Femur (tissue), 1 donor: ENCODE data around the gene H2AZ2.
A peak's percentile ranks its signal among the peaks of the same experiment; 100 is the strongest.
"Not testable (repeated sequence)": the region's sequence is repeated elsewhere in the genome, so short reads cannot be mapped to it uniquely, and the experiment has no call there.

Source experiments
- DNase-seq: peaks from one replicate; pipeline ENCODE4 v3.0.0-alpha.2; 2017

The H2AZ2 gene

GRCh38 chr7:44870336-44870735 is 22.4 kb upstream of the H2AZ2 start:
- DNase-seq, result not testable (repeated sequence)

DNA sequence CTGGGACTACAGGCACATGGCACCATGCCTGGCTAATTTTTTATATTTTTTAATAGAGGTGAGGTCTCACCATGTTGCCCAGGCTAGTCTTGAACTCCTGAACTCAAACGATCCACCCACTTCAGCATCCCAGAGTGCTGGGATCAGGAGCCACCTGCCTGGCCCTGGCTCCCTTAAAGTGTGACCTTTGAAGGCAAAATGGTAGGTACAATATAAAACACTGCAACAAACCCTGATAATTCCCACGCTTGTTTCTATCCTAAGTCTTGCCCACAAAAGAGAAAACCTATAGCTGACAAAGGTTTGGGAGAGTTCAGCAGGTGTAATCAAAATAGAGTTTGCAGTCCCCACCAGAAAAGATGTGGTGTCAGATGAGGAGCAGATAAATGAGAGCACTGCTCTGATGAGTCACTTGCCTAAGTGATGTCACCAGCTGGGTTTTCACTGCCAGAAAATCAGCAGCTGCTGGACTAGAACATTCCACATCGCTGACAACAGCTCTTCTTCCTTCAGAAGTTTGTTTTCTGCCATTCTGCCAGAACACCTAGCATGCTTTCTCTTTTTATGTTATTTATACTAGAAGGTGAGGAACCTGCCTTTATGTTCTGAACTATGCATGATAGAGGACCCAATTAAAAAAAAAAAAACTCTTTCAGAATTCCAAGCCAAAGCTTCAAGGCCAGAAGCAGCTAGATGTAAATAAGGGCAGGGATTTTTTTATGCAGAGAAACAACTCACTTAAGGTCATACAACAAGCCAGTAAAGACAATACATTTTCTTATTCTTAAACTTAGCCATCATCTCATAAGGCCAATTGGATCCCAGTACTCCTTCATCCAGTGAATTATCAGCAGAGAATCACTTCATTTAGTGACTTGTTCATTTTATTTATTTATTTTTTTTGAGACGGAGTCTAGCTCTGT is 19.4 kb upstream of the H2AZ2 start:
- peak; percentile 47 for DNase-seq

DNA sequence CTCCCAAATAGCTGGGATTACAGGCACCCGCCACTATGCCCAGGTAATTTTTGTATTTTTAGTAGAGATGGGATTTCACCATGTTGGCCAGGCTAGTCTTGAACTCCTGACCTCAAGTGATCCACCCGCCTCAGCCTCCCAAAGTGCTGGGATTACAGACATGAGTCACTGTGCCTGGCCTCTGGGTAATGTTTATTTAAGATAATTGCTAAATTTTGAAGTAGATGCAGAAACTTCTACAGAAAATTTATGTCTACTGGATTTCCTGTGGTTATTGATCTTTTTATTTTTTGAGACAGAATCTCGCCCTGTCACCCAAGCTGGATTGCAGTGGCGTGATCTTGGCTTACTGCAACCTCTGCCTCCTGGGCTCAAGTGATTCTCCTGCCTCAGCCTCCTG is 14.1 kb upstream of the H2AZ2 start:
- not testable (repeated sequence) for DNase-seq

DNA sequence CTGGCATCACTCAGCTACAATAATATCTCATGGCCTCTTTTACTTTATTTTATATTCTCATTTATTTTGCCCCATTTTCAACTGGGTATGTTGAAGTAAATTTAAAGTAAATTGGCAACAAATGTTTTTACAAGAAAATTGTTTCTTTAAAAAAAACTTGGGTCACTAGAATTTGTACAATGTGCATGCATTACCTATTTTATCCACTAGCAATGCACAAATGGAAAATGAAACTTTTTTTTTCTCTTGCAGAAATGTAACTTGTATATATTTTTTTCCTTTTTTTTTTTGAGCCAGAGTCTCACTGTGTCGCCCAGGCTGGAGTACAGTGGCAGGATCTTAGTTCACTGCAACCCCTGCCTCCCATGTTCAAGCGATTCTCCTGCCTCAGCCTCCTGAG is 10.3 kb upstream of the H2AZ2 start:
- no peak for DNase-seq

DNA sequence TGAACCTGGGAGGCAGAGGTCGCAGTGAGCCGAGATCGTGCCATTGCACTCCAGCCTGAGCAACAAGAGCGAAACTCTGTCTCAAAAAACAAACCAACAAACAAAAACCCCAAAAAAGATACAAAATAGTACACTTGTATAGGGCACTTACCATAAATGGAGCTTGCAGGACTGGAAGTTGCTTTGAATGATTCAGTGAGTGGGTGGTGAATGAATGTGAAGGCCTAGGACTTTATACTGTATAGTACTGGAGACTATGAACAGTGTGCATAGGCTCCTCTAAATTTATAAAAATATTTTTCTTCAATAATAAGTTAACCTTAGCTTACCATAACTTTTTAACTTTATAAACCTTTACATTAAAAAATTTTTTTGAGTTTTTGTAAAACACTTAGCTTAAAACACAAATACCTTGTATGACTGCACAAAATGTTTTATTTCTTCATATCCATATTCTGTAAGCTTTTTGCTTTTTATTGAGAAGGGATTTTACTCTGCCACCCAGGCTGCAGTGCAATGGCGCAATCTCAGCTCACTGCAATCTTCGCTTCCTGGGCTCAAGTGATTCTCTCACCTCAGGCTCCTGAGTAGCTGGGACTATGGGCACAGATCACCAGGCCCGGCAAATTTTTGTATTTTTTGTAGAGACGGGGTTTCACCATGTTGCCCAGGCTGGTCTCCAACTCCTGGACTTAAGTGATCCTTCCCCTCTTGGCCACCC is 6.9 kb upstream of the H2AZ2 start:
- no peak for DNase-seq

DNA sequence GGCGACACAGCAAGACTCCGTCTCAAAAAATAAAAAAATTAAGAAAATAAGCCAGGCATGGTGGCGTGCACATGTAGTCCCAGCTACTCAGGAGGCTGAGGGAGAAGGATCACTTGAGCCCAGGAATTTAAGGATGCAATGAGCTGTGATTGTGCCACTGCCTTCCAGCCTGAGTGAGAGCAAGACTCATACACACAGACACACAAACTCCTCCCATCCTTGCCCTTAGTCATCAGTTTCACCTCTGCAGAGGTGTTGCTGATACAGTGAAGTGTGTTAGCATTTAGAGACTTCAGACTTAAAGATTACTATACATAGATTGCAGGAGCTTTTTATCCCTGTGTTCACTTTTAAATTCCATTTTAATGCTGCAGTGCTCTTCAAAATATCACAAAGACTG is 5.5 kb upstream of the H2AZ2 start:
- no peak for DNase-seq

- no peak for DNase-seq
These were observed 4.7 kb upstream of the H2AZ2 start for GRCh38 chr7:44852590-44852989.

DNA sequence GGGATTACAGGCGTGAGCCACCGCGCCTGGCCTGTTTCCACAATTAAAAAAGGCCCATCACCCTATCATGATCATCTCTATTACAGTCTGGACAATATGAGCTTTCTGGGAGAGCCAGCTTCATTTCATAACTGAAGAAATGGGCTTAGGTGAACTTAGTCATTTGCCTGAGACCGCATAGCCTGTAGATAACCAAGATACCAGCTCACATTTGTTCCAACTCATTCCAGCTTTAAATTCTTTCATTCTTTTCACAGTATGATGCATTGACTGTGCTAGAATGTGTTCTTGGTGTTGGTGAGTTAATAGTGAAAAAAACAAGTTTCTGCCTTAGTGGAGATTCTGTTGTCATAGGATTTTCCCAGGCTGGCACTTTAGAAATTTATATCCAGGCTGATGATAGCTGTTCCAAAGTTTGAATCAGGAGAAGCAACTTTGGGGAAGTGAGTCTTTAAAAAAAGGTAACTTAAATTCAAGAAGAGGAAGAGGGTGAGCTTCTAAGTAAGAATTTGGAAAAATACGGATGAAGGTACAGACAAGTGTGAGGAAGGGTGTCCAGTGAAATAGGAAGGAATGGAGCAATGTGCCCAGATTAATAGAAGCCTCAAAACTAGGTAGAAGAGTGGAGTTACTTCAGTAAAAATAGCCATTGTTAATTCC is 2.1 kb upstream of the H2AZ2 start:
- no peak for DNase-seq

DNA sequence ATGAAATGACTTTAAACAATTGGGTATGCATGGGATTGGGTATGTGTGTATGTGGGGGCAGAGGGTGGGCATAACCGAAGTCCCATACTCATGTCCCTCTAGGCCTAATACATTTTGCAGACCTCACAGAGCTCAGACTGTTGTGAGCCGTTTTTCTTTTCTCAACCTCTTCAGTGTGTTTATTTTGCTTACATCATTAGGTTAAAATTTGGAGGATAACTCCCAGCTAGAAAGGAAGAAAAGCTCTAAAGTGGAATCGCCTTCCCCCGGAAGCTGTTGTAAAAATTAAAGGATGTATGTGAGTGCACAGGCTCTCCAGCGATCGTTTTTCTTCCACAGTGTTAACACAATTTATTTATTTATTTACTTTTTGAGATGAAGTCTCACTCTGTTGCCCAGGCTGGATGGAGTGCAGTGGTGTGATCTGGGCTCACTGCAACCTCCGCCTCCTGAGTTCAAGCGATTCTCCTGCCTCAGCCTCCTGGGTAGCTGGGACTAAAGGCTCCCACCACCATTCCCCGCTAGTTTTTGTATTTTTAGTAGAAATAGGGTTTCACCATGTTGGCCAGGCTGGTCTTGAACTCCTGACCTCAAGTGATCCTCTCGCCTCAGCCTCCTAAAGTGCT is 1.5 kb upstream of the H2AZ2 start:
- DNase-seq, result no peak

- DNase-seq, result peak; percentile 94
These were observed 373 bp downstream of the H2AZ2 start for GRCh38 chr7:44847509-44847919.

DNA sequence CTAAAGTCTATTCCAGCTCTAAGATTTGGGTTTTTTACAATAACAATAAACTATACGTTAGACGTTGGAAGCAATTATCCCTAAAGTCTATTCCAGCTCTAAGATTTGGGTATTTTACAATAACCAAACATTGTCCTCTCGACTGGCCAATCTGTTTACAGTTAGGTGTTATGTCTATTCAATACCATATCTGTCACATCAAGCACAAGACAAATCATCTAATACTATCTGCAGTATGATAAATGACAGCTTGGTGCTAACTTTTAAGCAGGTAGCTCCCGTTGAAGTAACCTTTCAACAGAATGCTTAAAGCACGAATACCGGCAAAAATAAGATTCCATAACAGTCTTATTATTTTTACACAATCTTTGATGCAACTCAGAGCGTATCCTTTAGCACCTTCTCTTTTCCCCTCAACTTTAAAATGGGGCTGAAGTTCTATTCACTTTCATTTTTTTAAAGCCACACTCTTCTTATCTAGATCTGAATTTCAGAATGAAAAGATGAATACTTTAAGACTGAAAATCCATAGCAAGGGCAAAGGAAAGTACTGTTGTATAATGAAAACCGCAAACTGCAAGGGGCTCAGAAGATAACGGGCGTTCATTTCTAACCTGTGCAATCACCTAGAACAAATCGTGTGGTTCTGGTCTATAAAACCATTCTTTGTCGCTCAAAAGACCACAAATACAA is 925 bp downstream of the H2AZ2 start:
- no peak for DNase-seq

DNA sequence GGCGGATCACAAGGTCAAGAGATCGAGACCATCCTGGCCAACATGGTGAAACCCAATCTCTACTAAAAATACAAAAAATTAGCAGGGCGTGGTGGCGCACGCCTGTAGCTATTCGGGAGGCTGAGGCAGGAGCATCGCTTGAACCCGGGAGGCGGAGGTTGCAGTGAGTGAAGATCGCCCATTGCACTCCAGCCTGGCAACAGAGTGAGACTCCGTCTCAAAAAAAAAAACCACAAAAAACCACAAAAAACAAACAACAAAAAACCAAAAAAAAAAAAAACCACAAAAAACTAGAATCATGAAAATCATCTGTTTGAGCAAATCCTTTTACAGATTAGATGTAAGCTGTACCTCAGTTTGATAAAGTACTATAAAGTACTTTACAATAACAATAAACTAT is 1.5 kb downstream of the H2AZ2 start:
- not testable (repeated sequence) for DNase-seq

DNA sequence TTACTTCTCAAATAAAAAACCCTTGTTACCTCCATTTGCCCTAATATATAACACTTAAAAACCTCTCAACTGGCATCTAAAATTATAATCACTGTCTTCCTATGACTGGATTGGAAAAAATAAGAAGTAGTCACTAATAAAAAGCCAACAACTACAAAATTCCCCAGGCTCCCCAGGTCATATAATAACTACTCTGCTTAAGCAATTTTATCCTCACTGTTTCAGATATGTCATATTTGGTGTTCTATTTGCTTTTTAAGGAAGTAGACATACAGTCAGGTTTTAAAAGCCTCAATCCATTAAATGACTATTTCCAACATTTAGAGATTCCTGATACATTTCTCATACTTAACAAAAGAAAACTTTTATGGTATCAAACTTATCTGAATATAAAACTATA is 2.4 kb downstream of the H2AZ2 start:
- DNase-seq, result no peak

GRCh38 chr7:44843440-44843839 is 4.4 kb downstream of the H2AZ2 start:
- not testable (repeated sequence) for DNase-seq

DNA sequence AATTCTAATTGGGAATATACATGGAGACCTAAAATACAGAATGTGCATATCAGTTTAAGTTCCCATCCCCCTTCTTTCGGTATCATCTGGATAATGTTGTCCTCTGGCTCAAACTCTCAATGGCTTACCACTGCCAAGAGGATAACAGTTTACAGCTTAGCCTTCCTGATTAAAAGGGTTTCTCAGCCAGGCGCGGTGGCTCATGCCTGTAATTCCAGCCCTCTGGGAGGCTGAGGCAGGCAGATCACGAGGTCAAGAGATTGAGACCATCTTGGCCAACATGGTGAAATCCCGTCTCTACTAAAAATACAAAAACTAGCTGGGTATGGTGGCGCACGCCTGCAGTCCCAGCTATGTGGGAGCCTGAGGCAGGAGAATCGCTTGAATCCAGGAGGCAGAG is 5.2 kb downstream of the H2AZ2 start:
- DNase-seq, result not testable (repeated sequence)

GRCh38 chr7:44838751-44839150 is 9.1 kb downstream of the H2AZ2 start:
- DNase-seq, result no peak

GRCh38 chr7:44827567-44827966 is 20.3 kb downstream of the H2AZ2 start:
- no peak for DNase-seq

GRCh38 chr7:44824894-44825526 is 22.9 kb downstream of the H2AZ2 start:
- no peak for DNase-seq

DNA sequence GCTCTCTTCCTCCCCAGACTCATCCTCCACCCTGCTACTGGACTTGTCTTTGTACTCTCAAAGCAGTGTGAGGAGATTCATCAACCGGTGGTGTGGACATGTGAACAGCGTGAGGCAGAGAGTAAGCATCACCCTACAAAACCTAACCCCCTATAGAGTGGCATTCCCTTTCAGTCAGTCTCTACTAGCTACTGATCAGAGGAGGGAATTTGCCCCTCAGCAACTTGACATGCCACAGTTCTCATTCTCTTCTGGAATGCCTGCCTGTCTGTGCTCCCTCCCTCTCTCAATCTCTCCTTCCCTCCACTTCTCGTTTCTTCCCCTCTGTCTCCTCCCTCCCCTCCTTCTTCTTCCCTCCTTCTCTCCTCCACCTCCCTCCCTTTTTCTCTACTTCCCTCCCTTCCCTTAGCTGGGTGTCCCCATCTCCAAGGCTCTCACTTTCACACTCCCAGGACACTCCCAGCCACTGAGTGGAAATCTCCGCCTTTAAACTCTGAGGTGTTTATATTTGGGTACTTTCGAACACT is 24.6 kb downstream of the H2AZ2 start:
- no peak for DNase-seq

DNA sequence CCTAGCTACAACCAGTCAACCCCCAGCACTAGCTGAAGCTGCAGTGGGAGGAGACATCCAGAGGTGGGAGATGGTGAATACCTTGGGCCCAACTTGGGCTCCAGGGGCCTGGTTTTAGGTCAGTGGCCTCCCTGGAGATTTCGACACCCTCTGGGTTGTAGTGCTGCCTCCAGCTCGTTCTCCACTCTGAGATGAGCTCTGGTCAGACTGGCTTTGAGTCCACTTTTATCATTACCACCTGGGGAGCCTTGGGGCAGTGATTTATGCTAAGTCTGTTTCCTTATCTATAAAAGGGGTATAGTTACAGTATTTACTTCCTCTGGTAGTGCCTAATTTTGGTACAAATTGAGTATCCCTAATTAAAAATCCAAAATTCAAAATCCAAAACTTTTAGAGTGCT is 28.6 kb downstream of the H2AZ2 start:
- DNase-seq, result no peak

GRCh38 chr7:44814919-44815318 is 33.0 kb downstream of the H2AZ2 start:
- DNase-seq, result no peak

GRCh38 chr7:44811571-44811970 is 36.3 kb downstream of the H2AZ2 start:
- DNase-seq, result no peak
